HepG2 (cell line): ENCODE data around the gene CCND1. TPM values are rescaled to one million over a fixed set of nuclear protein-coding genes. Genes with fewer than 3 reads are reported as not detected.

Source experiments
- E2F2 ChIP-seq: sonication (generic); formaldehyde crosslinking; IDR thresholded peaks from 2 replicates; pipeline ENCODE4 v1.4.0; 2020; ENCODE audit warnings: missing genetic modification reagents, borderline replicate concordance
- FOXO4 ChIP-seq: sonication (generic); formaldehyde crosslinking; conservative IDR thresholded peaks from 2 replicates; pipeline ENCODE4 v1.8.1; 2023; ENCODE audit warnings: missing genetic modification reagents
- HES4 ChIP-seq: sonication (generic); formaldehyde crosslinking; IDR thresholded peaks from 2 replicates; pipeline ENCODE4 v1.9.0; 2021; ENCODE audit warnings: mild to moderate bottlenecking, missing genetic modification reagents, borderline replicate concordance
- PREB ChIP-seq: sonication (generic); formaldehyde crosslinking; IDR thresholded peaks from 2 replicates; pipeline ENCODE4 v1.4.0; 2020; ENCODE audit warnings: missing genetic modification reagents
- ZFP36 ChIP-seq: fragments of 150-350 bp; IDR thresholded peaks from 2 replicates; pipeline ENCODE4 v1.6.1; 2018; ENCODE audit warnings: borderline replicate concordance, low read length, low read depth; ENCODE audit not compliant: partially characterized antibody
- ZHX2 ChIP-seq, 2 experiments: sonication (generic) in 1 of 2; formaldehyde crosslinking in 1 of 2; IDR thresholded peaks; 2 replicates each; pipeline versions ENCODE4 v1.6.1 to v1.9.0; 2014 to 2022; ENCODE audit warnings: antibody characterized with exemption in 1 of 2, borderline replicate concordance in 1 of 2, inconsistent platforms in 1 of 2, low read depth in 1 of 2, missing genetic modification reagents in 1 of 2
- ZNF407 ChIP-seq: sonication (generic); formaldehyde crosslinking; IDR thresholded peaks from one replicate; pipeline ENCODE4 v1.5.1; 2020; ENCODE audit warnings: mild to moderate bottlenecking, missing genetic modification reagents; ENCODE audit errors: not compliant biosample characterization
- ZNF761 ChIP-seq: sonication (generic); formaldehyde crosslinking; conservative IDR thresholded peaks from 2 replicates; pipeline ENCODE4 v1.4.0; 2020; ENCODE audit warnings: mild to moderate bottlenecking, missing genetic modification reagents
- ZNF790 ChIP-seq: sonication (generic); formaldehyde crosslinking; IDR thresholded peaks from 2 replicates; pipeline ENCODE4 v1.8.0; 2022; ENCODE audit warnings: missing genetic modification reagents, mild to moderate bottlenecking, borderline replicate concordance
- polyA plus RNA-seq, 8 experiments: library from polyadenylated mRNA; depleted of rRNA in 3 of 8; stranded (reverse) in 7 of 8; unstranded in 1 of 8; fragments of >200 nt; fragmentation: Illumina TruSeq in 4 of 8; extraction: Trizol in 4 of 8; gene quantifications; 2 replicates each; pipeline versions ENCODE4 v1.2.1 to v1.2.3, GENCODE V29; 2011 to 2016; ENCODE audit warnings: low read depth in 4 of 8, missing spikeins in 1 of 8, mixed read lengths in 1 of 8; ENCODE audit not compliant: insufficient read depth in 1 of 8
- total RNA-seq, 5 experiments: library from RNA; depleted of rRNA; stranded (reverse); fragments of >200 nt; fragmentation: Illumina TruSeq; extraction: Trizol; gene quantifications; 2 replicates each; pipeline ENCODE4 v1.2.3, GENCODE V29; 2016; ENCODE audit warnings: low read depth in 1 of 5

The CCND1 gene
- total and polyA plus RNA-seq, 2 of the 13 experiments (the other 11 are each of a cell fraction or from before 2014, with no cell fraction given), result 107 to 136 TPM

GRCh38 chr11:69683764-69684333, 42.9 kb downstream of the CCND1 start (continued):
- TF ChIP-seq ZHX2 (IDR thresholded peaks at IDR 0.05; ENCODE audit: low read depth) (no peak), ZHX2 (CRISPR knock-in tag; IDR thresholded peaks at IDR 0.05; ENCODE audit: borderline replicate concordance) (no peak), ZNF790 (CRISPR knock-in tag) (no peak), ZNF407 (CRISPR knock-in tag) (peak; percentile 53), HES4 (no peak), ZNF761 (CRISPR knock-in tag) (no peak), ZFP36 (no peak), E2F2 (CRISPR knock-in tag) (no peak), PREB (no peak), FOXO4 (no peak)
